ENCODE measurements around the gene ABCG1.

ABCG1 gene

GRCh38 chr21:42272984-42273600 is 54.2 kb downstream of the ABCG1 start:
- no peak for DNase-seq

GRCh38 chr21:42276076-42276475 is 57.1 kb downstream of the ABCG1 start:
- DNase-seq = no peak

DNA sequence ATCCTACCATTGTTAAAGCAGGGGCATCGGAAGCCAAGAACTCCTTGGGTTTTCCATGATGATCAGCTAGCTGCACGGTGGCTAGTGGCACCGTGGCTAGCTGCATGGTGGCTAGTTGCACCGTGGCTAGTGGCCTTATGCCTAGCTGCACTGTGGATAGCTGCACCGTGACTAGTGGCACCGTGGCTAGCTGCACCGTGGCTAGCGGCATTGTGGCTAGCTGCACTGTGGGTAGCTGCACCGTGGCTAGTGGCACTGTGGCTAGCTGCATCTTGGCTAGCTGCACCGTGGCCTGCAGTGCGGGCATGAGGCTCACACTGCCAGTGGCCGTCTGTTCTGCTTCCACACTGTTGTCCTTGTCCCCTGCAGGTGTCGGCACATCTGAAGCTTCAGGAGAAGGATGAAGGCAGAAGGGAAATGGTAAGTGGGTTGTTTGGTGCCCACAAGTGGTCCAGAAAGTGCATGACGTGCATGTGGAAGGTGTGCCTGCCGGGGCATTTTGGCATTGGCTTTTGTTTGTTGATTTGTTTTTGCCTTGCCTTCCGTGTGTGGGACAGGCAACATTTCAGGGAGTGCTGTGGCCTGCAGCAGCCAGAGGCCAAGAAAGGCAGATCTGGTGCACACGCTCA is 57.7 kb downstream of the ABCG1 start:
- no peak for DNase-seq

DNA sequence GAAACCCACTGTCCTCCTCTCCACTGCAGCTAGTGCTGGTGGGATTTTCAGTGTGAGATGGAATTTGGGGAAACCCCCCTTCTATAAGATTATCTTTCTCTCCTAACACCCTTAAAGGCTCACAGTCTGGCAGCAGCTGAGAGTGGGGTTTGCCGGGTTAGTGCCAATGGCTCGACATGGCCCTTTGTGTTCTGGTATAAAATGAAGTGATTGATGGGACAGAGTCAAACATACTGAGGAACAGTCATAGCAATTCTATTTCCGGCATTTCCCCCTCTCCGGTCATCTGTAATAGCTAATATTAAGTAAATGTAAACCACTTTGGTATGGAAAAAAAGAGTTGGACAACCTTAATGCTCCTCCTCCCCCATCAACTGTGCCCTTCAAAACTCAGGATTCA is 58.7 kb downstream of the ABCG1 start:
- no peak for DNase-seq

DNA sequence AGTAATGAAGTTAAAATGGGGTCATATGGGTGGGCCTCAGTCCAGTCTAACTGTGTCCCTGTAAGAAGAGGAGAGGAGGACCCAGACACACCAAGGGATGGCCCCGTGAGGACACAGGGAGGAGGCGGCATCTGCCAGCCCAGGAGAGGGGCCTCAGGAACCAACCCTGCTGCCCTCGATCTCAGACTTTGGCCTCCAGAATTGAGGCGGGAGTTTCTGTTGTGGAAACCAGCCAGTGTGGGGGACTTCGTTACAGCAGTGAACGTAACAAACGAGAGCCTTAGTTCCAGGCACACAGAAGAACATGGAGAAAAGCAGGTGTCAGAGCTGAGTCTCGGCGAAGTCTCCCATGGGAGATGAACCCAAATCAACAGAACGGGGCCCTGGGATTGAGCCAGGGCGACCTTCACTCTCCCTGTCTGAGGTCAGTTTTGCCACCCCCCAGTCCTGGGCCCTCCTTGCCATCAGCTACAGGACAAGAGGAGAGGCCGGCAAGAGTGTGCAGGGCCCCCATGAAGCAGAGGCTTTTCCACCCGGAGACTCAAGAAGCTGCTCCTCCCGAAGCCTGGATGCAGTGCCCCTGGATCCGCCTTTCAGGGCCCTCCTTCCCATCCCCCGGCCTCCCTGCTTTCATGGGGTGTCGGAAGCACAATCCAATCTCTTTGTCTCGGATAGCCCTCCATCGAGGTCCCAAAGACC is 59.7 kb downstream of the ABCG1 start:
- DNase-seq = no peak

DNA sequence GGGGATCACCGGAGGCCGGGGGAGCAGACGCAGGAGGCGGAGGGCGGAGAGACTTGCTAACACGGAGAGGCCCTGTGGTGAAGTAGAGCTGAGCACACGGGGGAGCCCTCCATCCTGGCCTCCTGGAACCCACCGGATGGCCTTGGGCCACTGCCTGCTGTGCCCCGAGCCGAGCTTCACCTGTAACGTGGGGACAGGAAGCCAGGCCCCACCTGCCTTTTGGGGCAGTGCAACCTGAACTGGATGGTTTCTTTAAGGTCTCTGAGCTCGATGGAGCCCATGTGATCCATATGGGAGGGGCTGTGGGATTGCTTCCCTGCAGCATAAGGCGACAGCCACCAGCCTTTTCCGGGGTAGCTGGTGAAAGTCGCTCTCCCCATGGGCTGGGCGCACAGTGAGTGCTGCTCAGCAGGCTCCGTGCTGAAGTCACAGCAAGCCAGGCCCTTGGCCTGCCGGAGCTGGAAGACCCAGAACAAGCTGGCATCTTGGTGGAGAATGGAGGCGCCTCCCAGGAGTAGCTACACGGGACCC is 60.5 kb downstream of the ABCG1 start:
- no peak for DNase-seq

DNA sequence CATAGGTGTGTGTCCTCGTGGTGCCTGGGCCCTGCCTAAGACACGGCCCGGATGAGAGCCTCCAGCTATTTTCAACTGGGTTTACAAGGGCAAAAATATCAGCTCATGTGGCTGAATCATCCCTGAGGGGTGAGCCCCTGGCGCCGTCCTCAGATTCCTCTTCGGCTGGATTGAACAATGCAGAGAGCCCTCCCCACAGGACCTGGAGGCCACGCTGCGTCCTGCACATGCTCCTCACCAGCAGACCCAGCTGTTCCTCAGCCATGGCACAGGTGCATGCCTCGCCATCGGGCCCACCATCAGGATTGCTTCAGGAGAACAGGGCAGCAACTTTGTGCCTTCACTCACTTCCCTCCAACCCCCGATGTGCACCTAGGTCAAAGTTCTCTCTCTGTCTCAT is 60.9 kb downstream of the ABCG1 start:
- no peak for DNase-seq

DNA sequence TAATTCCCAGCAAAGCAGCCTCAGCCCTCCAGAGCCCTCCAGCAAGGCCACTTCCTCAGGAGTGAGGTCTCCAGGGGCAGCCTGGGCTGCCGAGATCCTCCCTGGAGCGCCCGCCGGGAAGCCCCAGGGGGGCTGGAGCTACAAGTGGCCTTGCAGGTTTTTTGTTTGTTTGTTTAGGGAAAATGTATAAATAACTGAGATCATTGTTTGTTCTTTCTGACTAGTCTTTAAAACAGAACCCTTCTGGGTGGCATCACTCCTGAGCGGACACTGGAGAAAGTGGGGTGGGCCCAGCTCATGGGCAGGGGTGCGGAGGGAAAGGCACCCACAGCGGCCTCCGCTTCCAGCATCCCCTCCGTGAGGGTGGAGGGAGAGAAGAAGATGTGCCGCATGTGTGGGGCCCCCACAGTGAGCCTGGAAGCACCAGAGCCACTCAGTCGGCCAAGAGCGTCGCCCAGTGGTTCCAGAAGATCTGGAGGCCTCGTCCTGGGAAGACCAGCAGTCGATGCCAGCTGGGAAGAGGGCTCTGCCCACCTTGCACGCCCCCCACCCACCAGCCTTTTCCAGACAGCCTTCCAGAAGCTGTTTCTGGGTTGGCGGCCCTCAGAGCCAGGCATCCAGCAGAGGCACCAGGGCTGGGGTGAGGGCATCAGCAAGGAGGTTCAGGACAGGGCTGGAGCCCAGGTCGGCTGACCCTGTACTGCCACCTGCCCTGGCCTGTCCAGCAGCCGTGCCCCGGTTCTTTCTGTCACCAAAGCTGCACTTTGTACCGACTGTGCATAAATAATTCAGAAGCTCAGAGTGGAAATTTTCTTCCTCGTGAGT is 61.6 kb downstream of the ABCG1 start:
- DNase-seq = no peak

- no peak for DNase-seq
Measured at GRCh38 chr21:42281181-42281680, 62.3 kb downstream of the ABCG1 start.

DNA sequence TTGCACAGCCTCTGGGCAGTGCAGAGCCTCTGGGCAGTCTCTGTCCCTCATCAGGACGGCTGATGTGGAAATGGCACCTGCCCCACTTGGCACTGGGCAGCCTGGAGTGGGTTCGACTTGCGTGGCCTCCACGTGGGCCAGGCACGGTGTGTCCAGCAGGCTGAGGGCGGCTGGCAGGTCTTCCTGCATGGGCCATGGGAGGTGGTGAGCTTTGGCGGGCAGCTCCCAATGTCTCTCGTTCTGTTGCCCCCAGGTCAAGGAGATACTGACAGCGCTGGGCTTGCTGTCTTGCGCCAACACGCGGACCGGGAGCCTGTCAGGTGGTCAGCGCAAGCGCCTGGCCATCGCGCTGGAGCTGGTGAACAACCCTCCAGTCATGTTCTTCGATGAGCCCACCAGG is 63.1 kb downstream of the ABCG1 start:
- DNase-seq = no peak

GRCh38 chr21:42282715-42283114 is 63.8 kb downstream of the ABCG1 start:
- DNase-seq = no peak

- no peak for DNase-seq
Measured at GRCh38 chr21:42285569-42286245, 66.8 kb downstream of the ABCG1 start.

DNA sequence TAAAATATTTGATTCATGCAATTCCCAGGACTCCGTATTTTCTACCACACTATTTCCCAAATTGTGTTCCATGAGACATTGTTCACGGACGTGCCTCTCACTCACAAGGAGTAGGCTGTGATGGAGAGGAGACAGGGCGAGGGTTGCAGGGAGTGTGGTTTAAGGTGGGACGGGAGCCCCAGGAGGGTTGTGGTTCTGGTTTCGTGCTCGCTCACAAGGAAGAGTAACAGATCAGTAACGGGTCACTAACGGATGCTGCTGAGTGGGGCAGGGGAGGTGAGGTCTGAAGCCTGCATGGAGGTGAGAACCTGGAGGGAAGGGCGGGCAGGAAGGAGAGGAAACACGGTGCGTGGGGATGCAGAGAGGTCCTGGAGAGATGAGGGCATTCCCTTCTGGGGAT is 67.5 kb downstream of the ABCG1 start:
- no peak for DNase-seq

GRCh38 chr21:42287193-42288083 is 68.5 kb downstream of the ABCG1 start:
- DNase-seq = no peak

GRCh38 chr21:42288962-42289361 is 70.0 kb downstream of the ABCG1 start:
- no peak for DNase-seq

- DNase-seq = no peak
Measured at GRCh38 chr21:42289926-42290325, 71.0 kb downstream of the ABCG1 start.

GRCh38 chr21:42290505-42290904 is 71.6 kb downstream of the ABCG1 start:
- no peak for DNase-seq

GRCh38 chr21:42291003-42291750 is 72.2 kb downstream of the ABCG1 start:
- DNase-seq = no peak

DNA sequence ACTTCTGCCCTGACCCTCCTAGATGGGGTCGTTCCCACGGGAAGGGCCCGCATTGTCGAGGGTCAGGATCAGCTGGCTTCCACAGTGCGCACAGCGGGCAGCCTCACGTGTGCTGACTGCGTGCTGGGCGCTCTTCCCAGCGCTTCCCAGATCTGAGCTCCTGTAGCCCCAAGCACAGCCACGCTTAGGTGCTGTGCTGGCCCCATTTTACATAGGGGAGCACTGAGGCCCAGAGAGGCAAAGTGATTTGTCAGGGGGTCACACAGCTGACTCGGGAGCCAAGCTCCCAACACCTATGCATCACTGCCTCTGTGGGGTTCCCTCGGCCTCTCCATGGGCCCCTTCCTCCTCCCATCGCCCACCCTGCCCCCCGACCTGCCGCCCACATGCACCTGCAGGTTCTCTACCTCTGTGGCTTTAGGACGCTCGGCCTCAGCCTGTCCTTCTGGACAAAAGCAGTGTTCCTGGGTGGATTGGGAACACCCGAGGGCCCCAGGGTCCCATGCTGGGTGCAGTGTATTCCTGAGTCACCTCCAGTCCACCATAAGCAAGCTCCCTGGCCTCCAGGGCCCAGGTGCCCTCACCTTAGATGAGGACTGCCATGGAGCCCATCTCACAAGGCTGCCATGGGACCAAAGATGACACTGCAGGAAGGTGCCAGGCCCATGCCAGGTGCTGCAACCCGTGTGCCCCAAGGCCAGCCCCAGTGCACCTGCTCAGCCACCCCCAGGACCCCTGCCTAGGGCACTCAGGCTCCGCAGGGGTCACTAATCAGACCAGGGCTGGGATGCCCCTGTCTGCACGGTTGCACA is 73.0 kb downstream of the ABCG1 start:
- peak; percentile 16 for DNase-seq

Measured in NCI-H69 (cell line).